Ishikawa (cell line): ENCODE results near the gene VAV3.

Experiments
- CEBPB ChIP-seq: IDR thresholded peaks from 2 replicates; pipeline ENCODE4 v1.6.1; 2012
- CREB1 ChIP-seq: IDR thresholded peaks from 2 replicates; pipeline ENCODE4 v1.6.1; 2012; ENCODE audit warnings: low read depth
- EGR1 ChIP-seq: IDR thresholded peaks from 2 replicates; pipeline ENCODE4 v1.6.1; 2012
- EP300 ChIP-seq: IDR thresholded peaks from 2 replicates; pipeline ENCODE4 v1.6.1; 2012; ENCODE audit warnings: borderline replicate concordance
- FOXM1 ChIP-seq: IDR thresholded peaks from 2 replicates; pipeline ENCODE4 v1.6.1; 2012; ENCODE audit warnings: low read depth, borderline replicate concordance
- MAX ChIP-seq: IDR thresholded peaks from 2 replicates; pipeline ENCODE4 v1.6.1; 2012
- NFIC ChIP-seq: IDR thresholded peaks from 2 replicates; pipeline ENCODE4 v1.6.1; 2012
- RAD21 ChIP-seq: IDR thresholded peaks from 2 replicates; pipeline ENCODE4 v1.6.1; 2012; ENCODE audit warnings: low read depth
- REST ChIP-seq: IDR thresholded peaks from 2 replicates; pipeline ENCODE4 v1.6.1; 2012; ENCODE audit warnings: low read depth, mild to moderate bottlenecking
- TAF1 ChIP-seq: IDR thresholded peaks from 2 replicates; pipeline ENCODE4 v1.6.1; 2012; ENCODE audit warnings: low read depth, mild to moderate bottlenecking
- TCF12 ChIP-seq: IDR thresholded peaks from 2 replicates; pipeline ENCODE4 v1.6.1; 2012; ENCODE audit warnings: low read depth
- TEAD4 ChIP-seq: IDR thresholded peaks from 2 replicates; pipeline ENCODE4 v1.6.1; 2012
- USF1 ChIP-seq: IDR thresholded peaks from 2 replicates; pipeline ENCODE4 v1.6.1; 2012
- YY1 ChIP-seq: IDR thresholded peaks from 2 replicates; pipeline ENCODE4 v1.6.1; 2012; ENCODE audit warnings: low read depth
- ZBTB7A ChIP-seq: IDR thresholded peaks from 2 replicates; pipeline ENCODE4 v1.6.1; 2012; ENCODE audit warnings: low read depth

VAV3 gene

GRCh38 chr1:107689733-107690132, 275.2 kb downstream of the VAV3 start:
- no peak for TF ChIP-seq EGR1
- no peak for TF ChIP-seq CREB1
- no peak for TF ChIP-seq FOXM1
- no peak for TF ChIP-seq CEBPB
- no peak for TF ChIP-seq ZBTB7A
- TF ChIP-seq EP300, result no peak
- no peak for TF ChIP-seq TAF1
- no peak for TF ChIP-seq RAD21
- no peak for TF ChIP-seq TEAD4
- TF ChIP-seq USF1, result no peak
- TF ChIP-seq NFIC, result no peak
- no peak for TF ChIP-seq REST
- no peak for TF ChIP-seq TCF12
- TF ChIP-seq MAX, result no peak
- no peak for TF ChIP-seq YY1

GRCh38 chr1:107689159-107689558, 275.8 kb downstream of the VAV3 start:
- no peak for TF ChIP-seq TAF1
- TF ChIP-seq TEAD4, result no peak
- TF ChIP-seq FOXM1, result no peak
- no peak for TF ChIP-seq CEBPB
- TF ChIP-seq EGR1, result no peak
- no peak for TF ChIP-seq ZBTB7A
- TF ChIP-seq YY1, result no peak
- no peak for TF ChIP-seq RAD21
- TF ChIP-seq MAX, result no peak
- TF ChIP-seq EP300, result no peak
- TF ChIP-seq TCF12, result no peak
- no peak for TF ChIP-seq USF1
- TF ChIP-seq CREB1, result no peak

- TF ChIP-seq EGR1, result no peak
- peak; percentile 63 for TF ChIP-seq CEBPB
These were observed 276.9 kb downstream of the VAV3 start for GRCh38 chr1:107687849-107688753.

GRCh38 chr1:107683683-107684082, 281.3 kb downstream of the VAV3 start:
- TF ChIP-seq CREB1, result no peak
- TF ChIP-seq EP300, result no peak
- no peak for TF ChIP-seq FOXM1
- TF ChIP-seq EGR1, result no peak
- no peak for TF ChIP-seq YY1
- TF ChIP-seq TEAD4, result no peak

- no peak for TF ChIP-seq TEAD4
- TF ChIP-seq TCF12, result no peak
- TF ChIP-seq YY1, result no peak
- no peak for TF ChIP-seq CEBPB
- TF ChIP-seq NFIC, result no peak
- TF ChIP-seq ZBTB7A, result no peak
- no peak for TF ChIP-seq EGR1
- no peak for TF ChIP-seq CREB1
- no peak for TF ChIP-seq TAF1
These were observed 281.8 kb downstream of the VAV3 start for GRCh38 chr1:107683191-107683657.

GRCh38 chr1:107682467-107682866, 282.5 kb downstream of the VAV3 start:
- TF ChIP-seq RAD21 (no peak), TAF1 (no peak), USF1 (no peak), FOXM1 (no peak), REST (no peak), TCF12 (no peak), YY1 (no peak), ZBTB7A (no peak), EP300 (no peak), MAX (no peak)
